ENCODE data around the gene FAM217A. TPM values are rescaled to one million over a fixed set of nuclear protein-coding genes. Genes with fewer than 3 reads are reported as not detected.
"Not testable (repeated sequence)": the region's sequence is repeated elsewhere in the genome, so short reads cannot be mapped to it uniquely, and the experiment has no call there.

The FAM217A gene
- not detected in 2 replicates for total RNA-seq (2014; rRNA removed; shearing (Covaris generic))
- not detected in 2 replicates for polyA plus RNA-seq (2015; cell fraction: cytosol; rRNA removed)
- polyA plus RNA-seq (2015; cell fraction: nucleus; rRNA removed) = not detected in 2 replicates

DNA sequence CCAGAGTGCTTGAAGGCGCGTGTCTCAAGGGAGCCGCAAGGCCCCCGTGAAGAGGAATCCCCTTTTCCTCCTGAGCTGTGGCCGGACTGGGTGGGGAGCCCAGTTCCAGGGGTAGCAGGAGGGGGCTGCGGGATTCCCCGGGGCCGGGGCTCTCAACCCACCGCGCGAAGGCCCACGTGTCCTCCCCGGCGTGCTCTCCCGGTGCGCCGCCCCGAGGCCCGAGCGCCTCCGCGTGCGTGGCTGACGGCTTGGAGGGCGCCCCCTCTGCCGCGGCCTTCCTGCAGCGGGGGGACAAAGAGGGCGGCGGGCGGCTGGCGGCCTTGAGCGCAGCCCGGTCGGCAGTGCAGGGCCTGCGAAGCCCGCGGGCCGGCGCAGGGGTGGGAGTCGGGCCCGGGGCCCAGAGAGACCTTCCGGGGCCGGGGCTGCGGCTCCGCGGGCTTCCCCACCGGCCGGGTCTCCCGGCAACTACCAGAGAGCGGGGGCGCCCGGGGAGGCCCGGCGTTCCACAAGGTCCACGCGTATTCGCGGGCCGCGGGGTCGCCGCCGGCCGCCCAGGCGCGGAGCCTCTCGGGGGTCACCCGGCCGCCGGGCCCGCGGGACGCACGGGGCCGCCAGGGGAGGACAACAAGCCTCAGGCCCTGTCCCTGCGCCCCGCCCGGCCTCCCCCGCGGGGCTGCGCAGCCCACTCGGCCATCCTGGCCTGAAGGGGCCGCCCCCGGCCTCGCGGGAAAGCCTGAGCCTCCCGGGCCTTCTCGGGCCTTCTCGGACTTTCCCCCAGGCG, at the start of gene FAM217A:
Gene FAM217A (minus strand): TSS at position 447 of the 781 bp plus-strand sequence. CDS start 1,723 bp downstream, outside the sequence.
- no peak for DNase-seq (ENCODE audit: low read depth, low spot score)
- in situ Hi-C loops (cut with HindIII; ENCODE audit: low pct_unique_long_range_greater_than_20kb, low sequenced_read_pairs) = no loop called here

DNA sequence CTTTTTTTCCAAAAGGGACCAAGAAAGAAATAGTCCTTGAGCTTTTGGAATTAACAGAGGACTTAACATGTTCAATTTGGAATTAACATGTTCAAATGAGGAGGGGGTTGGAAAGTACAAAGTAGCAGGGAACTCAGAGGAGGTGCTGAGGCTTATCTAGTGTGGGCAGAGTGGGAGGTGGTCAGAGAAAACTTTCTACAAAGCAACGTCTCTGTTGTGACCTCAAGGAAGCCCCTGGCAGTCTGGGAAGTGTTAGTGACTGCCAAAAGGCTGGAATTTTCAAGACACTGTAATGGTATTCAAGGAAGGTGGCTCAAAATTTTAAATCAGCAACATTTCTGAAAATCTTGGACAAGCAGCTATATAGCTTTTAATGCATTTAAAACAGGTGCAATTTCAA, 49.1 kb upstream of the FAM217A start:
- no peak for DNase-seq (ENCODE audit: low read depth, low spot score)
- in situ Hi-C loops (cut with HindIII; ENCODE audit: low pct_unique_long_range_greater_than_20kb, low sequenced_read_pairs) = no loop called here

DNA sequence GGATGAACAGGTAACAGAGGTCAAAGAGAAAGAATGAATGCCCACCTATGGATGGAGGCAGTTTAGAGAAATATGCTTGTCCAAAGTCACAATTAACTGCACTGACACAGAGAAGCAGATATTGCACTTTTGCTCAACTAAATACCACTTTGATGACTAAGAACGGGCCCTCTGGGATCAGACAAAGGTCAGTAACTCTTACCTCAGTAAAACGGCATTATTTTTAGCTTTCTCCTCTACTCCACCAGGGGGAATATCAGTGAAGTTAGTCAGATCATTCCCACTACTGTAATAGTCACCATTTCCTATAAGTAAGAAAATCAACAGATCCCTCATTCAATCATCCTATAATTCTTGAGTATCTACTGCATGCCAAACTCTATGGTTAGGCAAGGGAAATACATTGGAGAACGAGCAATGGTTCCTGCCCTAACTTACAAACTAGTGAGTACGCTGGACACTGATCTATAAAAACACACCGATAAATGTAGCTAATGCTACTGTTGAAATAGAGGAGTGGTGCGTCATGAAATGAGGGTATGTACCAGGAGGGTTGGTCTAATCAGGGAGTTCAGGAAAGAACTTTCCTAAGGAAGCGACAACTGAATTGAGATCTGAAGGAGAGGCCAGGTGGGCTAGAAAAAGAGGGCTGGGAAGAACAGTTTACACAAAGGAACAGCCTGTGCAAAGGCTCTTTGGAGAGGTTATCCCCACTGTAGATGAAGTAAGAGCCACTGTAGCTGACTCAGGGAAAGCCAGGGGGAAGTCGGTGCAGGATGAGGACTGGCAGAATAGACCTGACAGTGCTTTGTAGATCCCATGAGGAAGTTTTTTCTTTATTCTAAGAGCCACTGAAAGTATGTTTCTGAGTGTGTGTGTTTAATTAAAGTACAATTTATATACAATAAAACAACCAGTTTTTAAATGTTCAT, 47.3 kb upstream of the FAM217A start:
- peak; percentile 65 for DNase-seq (ENCODE audit: low read depth, low spot score)
- in situ Hi-C loops (cut with HindIII; ENCODE audit: low pct_unique_long_range_greater_than_20kb, low sequenced_read_pairs) = no loop called here

GRCh38 chr6:4125500-4125899, 46.6 kb upstream of the FAM217A start:
- DNase-seq (ENCODE audit: low read depth, low spot score) = no peak
- in situ Hi-C loops (cut with HindIII; ENCODE audit: low pct_unique_long_range_greater_than_20kb, low sequenced_read_pairs) = no loop called here

DNA sequence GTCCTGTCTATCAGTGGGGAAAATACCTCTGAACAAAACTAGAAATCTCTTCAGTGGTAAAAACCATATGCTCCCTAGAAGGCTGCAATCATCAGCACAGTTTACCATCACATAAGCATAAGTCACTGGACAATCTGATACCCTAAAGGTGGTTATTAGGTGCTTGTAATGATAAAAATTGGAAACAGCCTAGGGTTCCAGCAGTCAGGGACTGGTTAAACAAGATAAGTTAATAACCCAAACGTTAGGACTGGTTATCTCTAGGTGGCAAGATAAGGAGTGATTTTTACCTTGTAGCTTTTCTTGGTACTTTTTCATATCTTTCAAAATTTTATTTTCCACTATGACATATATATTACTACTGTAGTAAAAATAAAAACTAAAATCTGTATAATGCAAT, 45.4 kb upstream of the FAM217A start:
- DNase-seq (ENCODE audit: low read depth, low spot score) = no peak
- in situ Hi-C loops (cut with HindIII; ENCODE audit: low pct_unique_long_range_greater_than_20kb, low sequenced_read_pairs) = no loop called here

DNA sequence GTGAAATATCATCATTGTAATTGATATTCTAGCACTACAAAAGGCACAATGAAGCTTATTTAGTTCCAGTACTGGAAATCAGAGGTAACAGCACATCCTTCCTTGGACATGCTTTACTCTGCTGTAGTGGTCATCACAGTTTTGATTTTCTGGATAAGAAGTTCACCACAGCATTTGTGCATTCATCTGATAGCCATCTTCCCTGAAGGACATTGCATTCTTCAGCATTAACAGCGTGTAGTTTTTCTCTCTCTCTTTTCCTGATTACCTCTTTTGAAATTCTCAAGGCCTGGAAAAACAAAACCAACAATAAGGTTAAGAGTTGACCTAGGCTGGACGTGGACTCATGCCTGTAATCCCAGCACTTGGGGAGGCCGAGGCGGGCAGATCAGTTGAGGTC, 36.8 kb upstream of the FAM217A start:
- in situ Hi-C loops (cut with HindIII; ENCODE audit: low pct_unique_long_range_greater_than_20kb, low sequenced_read_pairs) = no loop called here
- DNase-seq (ENCODE audit: low read depth, low spot score) = no peak

GRCh38 chr6:4114123-4114522, 35.2 kb upstream of the FAM217A start:
- peak; percentile 33 for DNase-seq (ENCODE audit: low read depth, low spot score)
- in situ Hi-C loops (cut with HindIII; ENCODE audit: low pct_unique_long_range_greater_than_20kb, low sequenced_read_pairs) = no loop called here

DNA sequence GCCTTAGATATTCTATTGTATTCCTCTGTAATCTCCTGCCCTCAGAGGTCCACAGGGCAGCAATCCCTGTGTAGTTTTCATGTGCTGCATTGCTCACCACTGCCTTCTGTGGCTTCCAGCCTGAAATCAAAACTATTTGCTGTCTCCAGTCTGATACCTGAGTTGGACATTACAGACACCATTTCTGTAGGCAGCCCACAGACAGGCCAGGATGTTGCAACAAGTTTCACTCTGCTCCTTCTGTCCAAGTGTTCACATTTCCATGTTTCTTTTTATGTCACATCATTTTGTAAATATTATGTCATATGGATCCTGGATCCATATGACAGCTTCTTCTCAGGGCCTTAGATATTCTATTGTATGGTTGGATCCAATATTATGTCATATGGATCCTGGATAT, 34.7 kb upstream of the FAM217A start:
- in situ Hi-C loops (cut with HindIII; ENCODE audit: low pct_unique_long_range_greater_than_20kb, low sequenced_read_pairs) = no loop called here

DNA sequence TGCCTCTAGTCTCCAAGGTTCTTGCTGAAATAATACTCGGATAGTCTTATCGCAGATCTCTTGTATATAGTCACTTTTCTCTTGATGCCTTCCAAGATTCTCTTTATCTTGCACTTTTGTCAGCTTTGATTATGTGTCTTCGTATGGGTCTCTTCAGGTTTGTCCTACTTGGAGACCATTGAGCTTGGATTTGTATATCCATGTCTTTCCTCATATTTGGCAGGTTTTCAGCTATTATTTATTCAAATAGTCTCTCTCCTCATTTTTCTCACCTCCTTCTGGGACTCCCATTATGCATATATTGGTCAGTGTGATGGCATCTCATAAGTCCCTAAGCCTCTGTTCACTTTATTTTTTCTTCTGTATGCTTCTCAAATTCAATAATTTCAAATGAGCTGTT, 33.4 kb upstream of the FAM217A start:
- in situ Hi-C loops (cut with HindIII; ENCODE audit: low pct_unique_long_range_greater_than_20kb, low sequenced_read_pairs) = no loop called here
- DNase-seq (ENCODE audit: low read depth, low spot score) = no peak

More for the DNA sequence above, 34.7 kb upstream of the FAM217A start:
- no peak for DNase-seq (ENCODE audit: low read depth, low spot score)

DNA sequence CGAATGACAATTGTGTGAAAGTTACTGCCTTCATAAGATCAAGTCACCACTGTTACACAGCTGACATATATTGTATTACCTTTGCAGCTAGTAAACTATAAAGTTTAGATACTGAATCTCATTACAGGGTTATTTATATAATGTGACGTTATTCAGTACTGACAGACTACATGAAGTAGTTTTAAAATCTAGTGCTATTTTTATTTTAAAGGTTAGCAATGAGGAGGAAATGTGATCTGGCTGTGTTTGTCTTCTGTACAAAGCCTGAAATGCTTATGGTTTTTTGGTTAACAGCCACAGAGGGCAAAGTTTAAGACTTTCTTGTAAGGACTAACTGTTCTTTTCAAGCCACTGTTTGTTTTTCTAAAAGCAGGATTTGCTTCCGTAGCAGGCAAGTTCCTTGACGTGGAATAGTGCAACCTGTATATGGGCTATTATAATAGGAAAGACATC, 30.5 kb upstream of the FAM217A start:
- in situ Hi-C loops (cut with HindIII; ENCODE audit: low pct_unique_long_range_greater_than_20kb, low sequenced_read_pairs); DNase-seq (ENCODE audit: low read depth, low spot score): not testable (repeated sequence)

- DNase-seq (ENCODE audit: low read depth, low spot score) = no peak
- in situ Hi-C loops (cut with HindIII; ENCODE audit: low pct_unique_long_range_greater_than_20kb, low sequenced_read_pairs) = no loop called here
Measured at GRCh38 chr6:4108561-4109093, 29.7 kb upstream of the FAM217A start.

DNA sequence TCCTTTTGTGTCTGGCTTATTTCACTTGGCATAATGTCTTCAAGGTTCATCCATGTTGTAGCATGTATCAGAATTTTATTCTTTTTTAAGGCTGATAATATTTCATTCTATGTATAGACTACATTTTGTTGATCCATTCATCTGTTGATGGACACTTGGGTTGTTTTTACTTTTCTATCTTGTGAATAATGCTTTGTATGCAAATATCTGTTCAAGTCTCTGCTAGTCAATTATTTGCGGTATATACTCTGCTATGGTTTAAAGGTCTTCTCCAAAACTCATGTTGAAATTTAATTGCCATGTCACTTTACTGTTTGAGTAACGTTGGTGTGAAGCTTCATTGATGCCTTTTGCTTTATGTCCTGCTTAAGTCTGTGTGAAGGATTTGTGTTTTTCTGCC, 28.9 kb upstream of the FAM217A start:
- no peak for DNase-seq (ENCODE audit: low read depth, low spot score)
- in situ Hi-C loops (cut with HindIII; ENCODE audit: low pct_unique_long_range_greater_than_20kb, low sequenced_read_pairs) = no loop called here

DNA sequence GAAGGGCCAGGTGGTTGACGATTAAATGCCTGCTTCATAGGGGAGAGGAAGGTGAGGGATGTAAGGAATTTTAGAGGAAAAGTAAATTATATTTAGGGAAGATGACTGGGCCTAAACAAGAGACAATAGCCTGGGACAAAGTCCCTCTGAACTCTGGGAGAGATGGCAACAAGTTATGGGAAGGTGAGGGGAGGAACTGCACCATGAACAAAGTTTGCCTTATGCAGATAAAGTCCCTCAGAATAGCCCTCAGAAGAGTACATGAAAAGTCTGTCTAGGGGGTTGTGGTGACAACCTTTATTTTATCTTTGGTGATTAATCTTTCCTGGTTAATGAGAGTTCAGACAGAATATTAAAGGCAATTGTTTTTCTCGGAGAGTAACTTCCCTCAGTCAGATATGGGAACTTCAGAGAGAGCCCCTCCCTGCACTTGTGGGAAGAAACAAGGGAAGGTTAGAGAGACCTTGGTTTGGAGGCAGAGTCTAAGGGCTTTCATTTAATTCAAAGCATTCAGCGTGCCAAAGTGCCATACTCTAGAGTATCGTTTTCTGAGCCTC, 27.1 kb upstream of the FAM217A start:
- DNase-seq (ENCODE audit: low read depth, low spot score) = no peak
- in situ Hi-C loops (cut with HindIII; ENCODE audit: low pct_unique_long_range_greater_than_20kb, low sequenced_read_pairs) = no loop called here

- no peak for DNase-seq (ENCODE audit: low read depth, low spot score)
- in situ Hi-C loops (cut with HindIII; ENCODE audit: low pct_unique_long_range_greater_than_20kb, low sequenced_read_pairs) = no loop called here
Measured at GRCh38 chr6:4103929-4104328, 25.0 kb upstream of the FAM217A start.

GRCh38 chr6:4102687-4103244, 23.8 kb upstream of the FAM217A start:
- DNase-seq (ENCODE audit: low read depth, low spot score) = no peak
- in situ Hi-C loops (cut with HindIII; ENCODE audit: low pct_unique_long_range_greater_than_20kb, low sequenced_read_pairs) = no loop called here

DNA sequence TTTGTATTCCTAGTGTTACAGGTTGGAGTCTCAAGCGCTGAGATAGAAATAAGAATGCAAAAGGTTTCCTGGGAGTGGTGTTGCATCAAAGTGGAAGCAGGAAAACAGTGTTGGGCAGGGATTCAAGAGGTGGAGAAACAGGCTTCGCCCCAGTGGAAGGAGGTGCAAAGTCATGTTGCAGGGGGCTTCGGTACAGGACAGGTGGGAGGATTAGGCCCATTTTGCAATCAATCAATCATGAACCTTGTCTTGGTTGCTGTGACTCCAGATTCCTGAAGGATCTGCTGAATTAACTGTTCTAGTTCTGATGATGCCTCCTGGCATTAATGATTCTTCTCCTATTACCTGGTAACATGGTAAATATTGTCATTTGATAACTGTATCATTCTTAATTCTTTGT, 22.4 kb upstream of the FAM217A start:
- in situ Hi-C loops (cut with HindIII; ENCODE audit: low pct_unique_long_range_greater_than_20kb, low sequenced_read_pairs) = no loop called here
- no peak for DNase-seq (ENCODE audit: low read depth, low spot score)

DNA sequence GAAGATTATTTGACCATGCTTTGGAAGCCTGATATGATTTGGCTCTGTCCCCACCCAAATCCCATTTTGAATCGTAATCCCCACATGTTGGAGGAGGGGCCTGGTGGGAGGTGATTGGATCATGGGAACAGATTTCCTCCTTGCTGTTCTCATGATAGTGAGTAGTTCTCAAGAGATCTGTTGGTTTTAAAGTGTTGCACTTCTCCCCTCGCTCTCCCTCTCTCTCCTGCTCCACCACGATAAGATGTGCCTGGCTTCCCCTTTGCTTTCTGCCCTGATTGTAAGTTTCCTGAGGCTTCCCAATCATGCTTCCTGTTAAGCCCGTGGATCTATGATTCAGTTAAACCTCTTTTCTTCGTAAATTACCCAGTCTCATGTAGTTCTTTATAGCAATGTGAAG, 21.7 kb upstream of the FAM217A start:
- DNase-seq (ENCODE audit: low read depth, low spot score) = no peak
- in situ Hi-C loops (cut with HindIII; ENCODE audit: low pct_unique_long_range_greater_than_20kb, low sequenced_read_pairs) = no loop called here

GRCh38 chr6:4093288-4093687, 14.4 kb upstream of the FAM217A start:
- in situ Hi-C loops (cut with HindIII; ENCODE audit: low pct_unique_long_range_greater_than_20kb, low sequenced_read_pairs) = no loop called here
- no peak for DNase-seq (ENCODE audit: low read depth, low spot score)
